Suprapubic skin (tissue), 3 donors: ENCODE data around the gene ANKS1A.

Source experiments
- EP300 ChIP-seq: sonication (generic); formaldehyde crosslinking; IDR thresholded peaks from one replicate; pipeline ENCODE4 v1.6.1; 2017; ENCODE audit warnings: antibody characterized with exemption
- TF ChIP-seq, protein P1 (sequence below), 2 donors: fragments of 200-600 bp in 1 of 2; fragments of 450-650 bp in 1 of 2; sonication (generic) in 1 of 2; IDR thresholded peaks; one replicate each; pipeline ENCODE4 v1.5.1; 2016 to 2019; ENCODE audit warnings: antibody characterized with exemption in 2 of 2, mild to moderate bottlenecking in 1 of 2, moderate library complexity in 1 of 2

DNA sequence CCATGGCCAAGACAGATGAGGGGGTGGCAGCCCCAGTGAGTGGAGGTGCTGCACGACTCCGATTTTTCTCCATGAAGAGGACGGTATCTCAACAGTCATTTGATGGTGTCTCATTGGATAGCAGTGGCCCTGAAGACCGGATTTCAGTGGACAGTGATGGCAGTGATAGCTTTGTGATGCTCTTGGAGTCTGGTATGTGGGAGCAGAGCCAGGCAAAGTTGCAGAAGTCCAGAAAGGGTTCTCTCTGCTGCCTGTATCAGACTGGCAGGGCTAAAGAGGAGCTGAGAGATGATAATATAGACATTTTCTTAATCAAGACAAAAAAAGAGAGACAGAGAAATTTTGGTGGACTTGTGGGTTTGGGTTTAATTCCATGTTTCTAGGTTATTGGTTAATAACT, 25.0 kb upstream of the ANKS1A start:
- TF ChIP-seq, protein P1, sequence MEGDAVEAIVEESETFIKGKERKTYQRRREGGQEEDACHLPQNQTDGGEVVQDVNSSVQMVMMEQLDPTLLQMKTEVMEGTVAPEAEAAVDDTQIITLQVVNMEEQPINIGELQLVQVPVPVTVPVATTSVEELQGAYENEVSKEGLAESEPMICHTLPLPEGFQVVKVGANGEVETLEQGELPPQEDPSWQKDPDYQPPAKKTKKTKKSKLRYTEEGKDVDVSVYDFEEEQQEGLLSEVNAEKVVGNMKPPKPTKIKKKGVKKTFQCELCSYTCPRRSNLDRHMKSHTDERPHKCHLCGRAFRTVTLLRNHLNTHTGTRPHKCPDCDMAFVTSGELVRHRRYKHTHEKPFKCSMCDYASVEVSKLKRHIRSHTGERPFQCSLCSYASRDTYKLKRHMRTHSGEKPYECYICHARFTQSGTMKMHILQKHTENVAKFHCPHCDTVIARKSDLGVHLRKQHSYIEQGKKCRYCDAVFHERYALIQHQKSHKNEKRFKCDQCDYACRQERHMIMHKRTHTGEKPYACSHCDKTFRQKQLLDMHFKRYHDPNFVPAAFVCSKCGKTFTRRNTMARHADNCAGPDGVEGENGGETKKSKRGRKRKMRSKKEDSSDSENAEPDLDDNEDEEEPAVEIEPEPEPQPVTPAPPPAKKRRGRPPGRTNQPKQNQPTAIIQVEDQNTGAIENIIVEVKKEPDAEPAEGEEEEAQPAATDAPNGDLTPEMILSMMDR (IDR thresholded peaks at IDR 0.05): no peak
- no peak for TF ChIP-seq EP300
